Fibroblast of pulmonary artery (primary cell): ENCODE results near the gene TTLL12.

Source experiments
- DNase-seq: peaks from one replicate; pipeline ENCODE4 v3.0.0-alpha.2; 2010; ENCODE audit warnings: low read depth
- H3K4me3 ChIP-seq: replicated peaks from 2 replicates; pipeline ENCODE4 v1.5.1; 2011; ENCODE audit warnings: low read depth, mild to moderate bottlenecking, control low read depth, low read length, moderate library complexity
- CTCF ChIP-seq: IDR thresholded peaks from 2 replicates; pipeline ENCODE4 v1.5.1; 2011; ENCODE audit warnings: mild to moderate bottlenecking, control low read depth, low read length, inconsistent platforms; ENCODE audit errors: missing control alignments

The TTLL12 gene

GRCh38 chr22:43209523-43209890 is 22.6 kb upstream of the TTLL12 start:
- H3K4me3 ChIP-seq: no peak overlapping the region
- no peak for DNase-seq
- no peak for TF ChIP-seq CTCF

- TF ChIP-seq CTCF: no peak
- no peak overlapping the region for H3K4me3 ChIP-seq
- no peak for DNase-seq
Observed at GRCh38 chr22:43208703-43209522, 22.0 kb upstream of the TTLL12 start.

- no peak for TF ChIP-seq CTCF
- no peak overlapping the region for H3K4me3 ChIP-seq
- no peak for DNase-seq
Observed at GRCh38 chr22:43207849-43208702, 21.1 kb upstream of the TTLL12 start.

DNA sequence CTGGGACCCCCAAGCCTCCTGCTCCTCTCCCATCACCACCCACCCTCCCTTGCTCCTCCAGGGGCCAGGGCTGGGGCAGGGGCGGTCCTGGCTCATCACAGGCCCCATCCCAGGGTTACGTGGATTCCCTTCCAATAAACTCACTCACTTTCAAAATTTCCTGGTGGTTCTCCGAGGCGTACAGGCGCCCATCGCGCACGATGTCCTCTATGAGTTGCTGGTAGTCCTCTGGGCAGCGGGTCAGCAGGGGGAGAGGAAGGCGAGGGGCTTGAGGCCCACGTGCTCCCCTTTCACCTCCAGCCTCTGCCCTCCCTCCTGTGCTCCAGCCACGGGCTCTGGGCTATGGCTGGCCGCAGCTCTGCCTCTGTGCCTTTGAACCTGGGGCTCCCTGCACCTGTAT is 20.5 kb upstream of the TTLL12 start:
- DNase-seq: no peak
- no peak overlapping the region for H3K4me3 ChIP-seq
- no peak for TF ChIP-seq CTCF

DNA sequence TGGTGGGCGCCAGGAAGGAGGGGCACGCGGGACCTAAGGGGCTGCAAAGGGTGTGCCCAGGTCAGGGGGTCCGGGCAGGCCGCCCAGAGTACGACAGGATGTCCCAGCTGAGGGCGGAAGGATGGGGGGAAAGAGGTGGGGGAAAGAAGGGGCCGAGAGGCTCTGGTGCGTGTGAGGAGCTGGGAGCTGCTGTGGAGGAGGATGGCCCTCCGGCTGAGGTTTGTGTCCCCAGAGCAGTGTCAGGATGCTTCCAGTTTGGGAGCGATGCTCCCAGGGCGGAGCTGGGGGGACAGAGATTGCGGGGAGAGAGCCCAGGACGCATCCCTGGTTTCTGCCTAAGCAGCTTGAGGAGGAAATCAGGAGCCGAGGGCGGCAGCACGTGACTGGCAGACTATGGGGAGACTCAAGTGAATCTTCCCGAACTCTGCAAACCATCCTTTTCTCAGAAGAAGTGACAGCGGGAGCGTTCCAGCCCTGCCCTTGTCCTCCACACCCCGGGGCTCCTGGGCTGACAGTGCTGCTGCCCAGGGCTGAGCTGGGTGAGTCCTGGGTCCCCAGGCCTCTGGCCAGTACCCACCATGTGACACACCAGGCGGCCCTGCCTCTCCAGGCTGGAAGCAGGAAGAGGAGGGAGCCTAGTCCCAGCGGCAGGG is 19.7 kb upstream of the TTLL12 start:
- no peak for TF ChIP-seq CTCF
- no peak overlapping the region for H3K4me3 ChIP-seq
- DNase-seq: no peak

- no peak for DNase-seq
- H3K4me3 ChIP-seq: no peak overlapping the region
- TF ChIP-seq CTCF: no peak
Observed at GRCh38 chr22:43205748-43206508, 19.0 kb upstream of the TTLL12 start.
